Small intestine (tissue), 7 donors: ENCODE results near the gene BLM. TPM values are rescaled to one million over a fixed set of nuclear protein-coding genes. Genes with fewer than 3 reads are reported as not detected.

Source experiments
- DNase-seq, 2 donors: peaks; one replicate each; pipeline versions ENCODE4 v3.0.0 to v3.0.0-alpha.2; 2013
- FAIRE-seq: peaks from 2 replicates; lab custom pipeline; 2012; peaks lifted over from hg19 to GRCh38; lab: Jason Lieb, UNC
- H3K27ac ChIP-seq, 3 donors: one replicate each; pipeline ENCODE4 v1.5.1; 2013; ENCODE audit warnings: low read length in 2 of 3, mild to moderate bottlenecking in 2 of 3, control low read depth in 1 of 3, inconsistent platforms in 1 of 3, low read depth in 1 of 3, moderate library complexity in 1 of 3
- H3K27me3 ChIP-seq, 3 donors: one replicate each; pipeline ENCODE4 v1.6.1; 2013; ENCODE audit warnings: low read length in 3 of 3, inconsistent platforms in 1 of 3; ENCODE audit not compliant: control insufficient read depth in 3 of 3, insufficient read depth in 3 of 3
- H3K36me3 ChIP-seq, 3 donors: one replicate each; pipeline ENCODE4 v1.6.1; 2013; ENCODE audit warnings: low read length in 3 of 3, inconsistent platforms in 1 of 3, low read depth in 1 of 3, mild to moderate bottlenecking in 1 of 3, moderate library complexity in 1 of 3; ENCODE audit not compliant: control insufficient read depth in 3 of 3, insufficient read depth in 2 of 3
- H3K4me1 ChIP-seq, 3 donors: one replicate each; pipeline ENCODE4 v1.6.1; 2013; ENCODE audit warnings: low read length in 2 of 3, inconsistent platforms in 1 of 3, low read depth in 1 of 3, mild to moderate bottlenecking in 1 of 3, moderate library complexity in 1 of 3; ENCODE audit not compliant: control insufficient read depth in 3 of 3, insufficient read depth in 2 of 3
- H3K4me3 ChIP-seq, 3 donors: one replicate each; pipeline ENCODE4 v1.5.1; 2013; ENCODE audit warnings: low read length in 3 of 3, control low read depth in 1 of 3, inconsistent platforms in 1 of 3, low read depth in 1 of 3, mild to moderate bottlenecking in 1 of 3, moderate library complexity in 1 of 3
- H3K9me3 ChIP-seq, 2 donors: one replicate each; pipeline ENCODE4 v1.6.1; 2013; ENCODE audit warnings: low read depth in 1 of 2, low read length in 1 of 2; ENCODE audit not compliant: control insufficient read depth in 2 of 2, insufficient read depth in 1 of 2
- WGBS, 3 donors: extraction: QIAGEN DNeasy Blood & Tissue Kit; methylation state at CpG; one replicate each; pipeline ENCODE4 v1.1.7; 2013; 5-methylcytosine and 5-hydroxymethylcytosine counted together
- polyA plus RNA-seq, 4 donors: library from polyadenylated mRNA; stranded (reverse) in 3 of 4; unstranded in 1 of 4; fragments of 200-250 nt in 3 of 4; fragments of 120-200 nt in 1 of 4; gene quantifications; one replicate each; pipeline versions ENCODE4 v1.2.1 to v1.2.3, GENCODE V29; 2013
- donor health status: healthy with polysubstance abuse.
- donor health status: control.
- donor health status: control.
- donor health status: Bipolar disorder and iron deficiency.
- donor health status: healthy.

Gene BLM
- polyA plus RNA-seq, 4 donors = 1.6 to 4.8 (median 3.3) TPM

DNA sequence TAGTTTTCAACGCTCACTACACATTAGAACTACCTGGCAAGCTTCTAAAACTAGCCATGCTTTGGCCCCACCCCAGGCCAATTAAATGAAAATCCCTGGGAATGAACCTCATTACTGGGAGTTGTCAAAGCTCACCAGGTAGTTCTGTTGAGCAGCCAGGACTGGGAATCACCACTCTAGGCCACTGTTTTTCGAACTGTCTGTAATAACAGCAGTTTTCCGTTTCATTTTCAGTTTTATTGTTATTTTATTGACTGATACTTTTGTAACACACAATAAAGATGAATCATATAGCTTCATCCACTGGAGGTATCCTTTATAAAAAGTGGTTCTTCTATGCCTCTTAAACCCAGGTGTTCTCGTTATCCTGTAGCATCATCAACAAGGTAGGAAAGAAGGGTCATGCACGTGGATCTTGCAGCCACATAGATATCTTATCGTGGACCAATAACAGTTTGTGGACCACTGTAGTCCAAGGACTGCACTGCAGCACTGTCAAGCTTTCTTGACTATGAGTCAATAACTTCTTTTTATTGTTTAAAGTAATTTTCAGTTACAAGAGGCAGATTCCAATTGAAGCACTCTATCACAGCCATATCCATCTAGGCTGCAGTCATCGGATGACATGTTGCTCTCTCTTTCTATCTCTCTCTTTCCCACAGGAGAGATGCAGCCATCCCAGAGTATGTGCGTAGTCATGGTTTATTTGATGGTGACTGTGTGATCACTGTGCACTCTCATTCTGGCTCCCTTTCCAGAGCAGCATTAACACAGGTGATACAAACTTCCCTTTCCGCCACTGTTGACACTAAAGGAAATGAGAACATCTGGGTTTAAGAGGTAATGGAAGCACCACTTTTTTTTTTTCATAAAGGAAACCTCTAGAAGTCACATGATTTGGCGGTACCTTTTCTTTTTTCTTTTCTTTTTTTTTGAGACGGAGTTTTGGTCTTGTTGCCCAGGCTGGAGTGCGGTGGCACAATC lies 39.0 kb upstream of the BLM start:
- H3K9me3 ChIP-seq = no peaks in the 10 kb centered on the region
- peak overlapping the region in 1 of 3 donors; percentile 26 for H3K27ac ChIP-seq
- DNase-seq (peak in 1 of 2 donors; percentile 14), FAIRE-seq (no peak)
- no peaks in the 10 kb centered on the region for H3K36me3 ChIP-seq
- no peaks in the 10 kb centered on the region for H3K4me1 ChIP-seq
- no peak overlapping the region for H3K4me3 ChIP-seq
- no peaks in the 10 kb centered on the region for H3K27me3 ChIP-seq
- WGBS, 3 donors = 70 to 72% (median 71%) methylated on average over 11 to 12 of the region's 12 CpGs

DNA sequence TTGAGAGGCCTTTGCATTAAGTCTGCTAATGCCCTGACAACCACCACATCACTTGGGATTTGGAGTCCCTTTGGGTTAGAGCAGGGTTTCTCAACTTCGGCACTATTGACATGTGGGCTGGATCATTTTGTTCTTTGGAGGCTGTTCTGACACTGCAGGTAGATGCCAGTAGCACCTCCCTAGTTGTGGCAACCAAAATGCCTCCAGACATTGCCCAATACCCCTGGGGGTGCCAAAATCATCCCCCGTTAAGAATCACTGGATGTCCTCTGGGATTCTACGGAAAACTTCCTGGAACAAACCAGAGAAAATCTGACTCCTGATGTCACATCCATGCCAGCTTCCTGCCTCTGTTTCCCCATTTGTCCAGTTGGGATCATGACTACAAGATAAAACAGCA lies 37.2 kb upstream of the BLM start:
- Histone ChIP-seq H3K4me3 (no peak overlapping the region), H3K27ac (peak overlapping the region in 1 of 3 donors; percentile 1), H3K36me3 (no peaks in the 10 kb centered on the region), H3K9me3 (no peaks in the 10 kb centered on the region), H3K27me3 (no peaks in the 10 kb centered on the region), H3K4me1 (no peaks in the 10 kb centered on the region)
- DNase-seq (no peak), FAIRE-seq (no peak)
- WGBS, 3 donors = 91 to 97% (median 93%) methylated on average over 3 of the region's 3 CpGs

GRCh38 chr15:90680371-90680935 lies 36.7 kb upstream of the BLM start:
- Histone ChIP-seq H3K4me3 (no peak overlapping the region), H3K27me3 (no peaks in the 10 kb centered on the region), H3K4me1 (no peaks in the 10 kb centered on the region), H3K27ac (peak overlapping the region in 1 of 3 donors; percentile 21), H3K9me3 (no peaks in the 10 kb centered on the region), H3K36me3 (no peaks in the 10 kb centered on the region)
- 71 to 82% (median 76%) methylated on average over 6 of the region's 6 CpGs for WGBS, 3 donors
- FAIRE-seq = no peak
- no peak for DNase-seq

DNA sequence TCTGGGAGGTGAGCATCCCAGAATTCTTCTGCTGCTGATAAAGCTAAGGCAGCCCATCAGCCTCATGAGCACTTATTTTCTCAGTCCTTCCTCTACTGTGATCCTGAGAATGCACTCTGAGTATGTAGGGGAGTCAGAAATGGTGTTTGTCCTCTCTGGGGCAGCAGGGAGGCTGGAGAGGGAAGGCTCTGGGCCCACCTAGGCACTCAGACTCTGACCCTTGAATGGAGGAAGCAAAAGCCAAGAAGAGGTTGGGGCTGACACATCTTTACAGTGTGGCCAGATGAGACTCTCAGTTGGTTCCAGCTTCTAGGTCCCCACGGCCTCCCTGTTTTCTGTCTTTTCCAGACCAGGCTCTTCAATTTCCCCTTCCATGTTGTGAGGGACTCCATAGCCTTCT lies 36.1 kb upstream of the BLM start:
- DNase-seq (no peak), FAIRE-seq (no peak)
- Histone ChIP-seq H3K27ac (peak overlapping the region in 1 of 3 donors; percentile 21), H3K9me3 (no peaks in the 10 kb centered on the region), H3K27me3 (no peaks in the 10 kb centered on the region), H3K4me3 (no peak overlapping the region), H3K4me1 (no peaks in the 10 kb centered on the region), H3K36me3 (no peaks in the 10 kb centered on the region)
- WGBS, 3 donors = 89 to 100% (median 100%) methylated on average over 1 of the region's 1 CpG

- Histone ChIP-seq H3K4me3 (no peak overlapping the region), H3K27ac (no peak overlapping the region), H3K9me3 (no peaks in the 10 kb centered on the region), H3K4me1 (no peaks in the 10 kb centered on the region), H3K36me3 (no peaks in the 10 kb centered on the region), H3K27me3 (no peaks in the 10 kb centered on the region)
- FAIRE-seq = no peak
- WGBS, 3 donors = 92% methylated on average over 9 of the region's 9 CpGs
- DNase-seq = no peak
Observed at GRCh38 chr15:90681480-90681879, 35.7 kb upstream of the BLM start.

GRCh38 chr15:90683371-90683770 lies 33.8 kb upstream of the BLM start:
- 70 to 82% (median 79%) methylated on average over 10 of the region's 10 CpGs for WGBS, 3 donors
- no peaks in the 10 kb centered on the region for H3K4me1 ChIP-seq
- no peaks in the 10 kb centered on the region for H3K9me3 ChIP-seq
- DNase-seq = no peak
- H3K4me3 ChIP-seq = no peak overlapping the region
- H3K27ac ChIP-seq = no peak overlapping the region
- FAIRE-seq = no peak
- no peaks in the 10 kb centered on the region for H3K27me3 ChIP-seq
- no peaks in the 10 kb centered on the region for H3K36me3 ChIP-seq

DNA sequence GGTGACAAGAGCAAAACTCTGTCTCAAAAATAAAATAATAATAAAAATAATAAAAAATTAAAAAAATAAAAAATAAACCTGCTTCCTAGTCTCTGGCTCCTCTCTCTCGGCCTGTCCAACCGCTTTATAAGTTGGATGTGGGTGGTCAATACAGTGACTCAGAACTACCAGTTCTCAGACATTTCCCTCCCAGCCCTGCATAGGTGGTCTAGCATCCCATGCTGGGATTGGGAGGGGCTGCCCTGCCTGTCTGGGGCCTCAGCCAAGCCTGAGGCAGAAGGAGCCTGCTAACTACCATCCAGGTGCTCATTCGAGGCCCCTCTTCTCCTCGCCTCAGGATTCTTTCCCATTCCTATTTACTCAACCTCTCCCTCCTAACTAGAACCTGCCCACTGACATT lies 33.3 kb upstream of the BLM start:
- WGBS, 3 donors = 92 to 98% (median 96%) methylated on average over 4 of the region's 4 CpGs
- Histone ChIP-seq H3K27me3 (no peaks in the 10 kb centered on the region), H3K4me3 (no peak overlapping the region), H3K4me1 (no peaks in the 10 kb centered on the region), H3K27ac (no peak overlapping the region), H3K9me3 (peaks cover 0 to under 1% of the 10 kb centered on the region in 2 donors), H3K36me3 (no peaks in the 10 kb centered on the region)
- FAIRE-seq (no peak), DNase-seq (no peak)

GRCh38 chr15:90684281-90684680 lies 32.9 kb upstream of the BLM start:
- Histone ChIP-seq H3K27me3 (no peaks in the 10 kb centered on the region), H3K36me3 (no peaks in the 10 kb centered on the region), H3K4me1 (no peaks in the 10 kb centered on the region), H3K4me3 (no peak overlapping the region), H3K9me3 (peaks cover 0 to 4% of the 10 kb centered on the region in 2 donors), H3K27ac (no peak overlapping the region)
- DNase-seq (no peak), FAIRE-seq (no peak)
- 89 to 94% (median 91%) methylated on average over 5 of the region's 5 CpGs for WGBS, 3 donors
